Activated CD4-positive, alpha-beta T cell treated with anti-CD3 and anti-CD28 coated beads for 48 hours (primary cell): ENCODE data around the gene RBM34.
"Not testable (repeated sequence)": the region's sequence is repeated elsewhere in the genome, so short reads cannot be mapped to it uniquely, and the experiment has no call there.

Source experiments
- DNase-seq: peaks from one replicate; pipeline ENCODE4 v3.0.0-alpha.2; 2020

RBM34 gene

DNA sequence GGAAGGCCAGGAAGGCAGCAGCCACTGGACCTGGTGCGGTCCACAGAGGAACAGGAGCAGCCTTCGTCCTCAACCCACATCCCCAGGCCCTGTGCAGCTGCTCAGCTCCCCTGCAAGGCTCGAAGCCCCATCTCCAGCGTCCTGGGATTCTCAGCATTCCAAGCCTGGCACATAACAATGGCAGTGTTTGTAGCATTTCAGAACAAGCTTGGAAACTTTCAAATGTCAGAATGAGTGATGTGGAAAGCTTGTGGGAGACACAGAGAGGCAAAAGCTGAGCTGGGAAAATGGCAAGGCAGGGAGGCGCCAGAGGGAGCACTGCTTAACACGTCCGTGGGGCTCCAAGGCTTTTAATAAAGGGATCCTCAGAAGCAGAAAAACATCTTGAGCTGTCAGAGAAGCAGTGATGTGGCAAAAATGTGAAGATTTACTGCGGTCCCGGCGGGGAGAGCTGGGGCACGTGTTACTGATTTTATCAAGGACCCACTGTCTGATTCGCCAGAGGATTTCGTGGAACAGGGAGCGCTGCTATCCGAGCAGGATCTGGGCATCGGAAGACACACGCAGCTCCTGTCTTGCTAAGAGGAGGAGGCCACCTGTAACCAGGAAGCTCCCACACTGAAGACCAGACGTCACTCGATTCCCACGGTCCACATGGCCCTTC lies 70.5 kb downstream of the RBM34 start:
- no peak for DNase-seq

- DNase-seq, result no peak
These were observed 72.1 kb downstream of the RBM34 start for GRCh38 chr1:235088907-235089306.

- DNase-seq, result no peak
These were observed 72.6 kb downstream of the RBM34 start for GRCh38 chr1:235088430-235088829.

DNA sequence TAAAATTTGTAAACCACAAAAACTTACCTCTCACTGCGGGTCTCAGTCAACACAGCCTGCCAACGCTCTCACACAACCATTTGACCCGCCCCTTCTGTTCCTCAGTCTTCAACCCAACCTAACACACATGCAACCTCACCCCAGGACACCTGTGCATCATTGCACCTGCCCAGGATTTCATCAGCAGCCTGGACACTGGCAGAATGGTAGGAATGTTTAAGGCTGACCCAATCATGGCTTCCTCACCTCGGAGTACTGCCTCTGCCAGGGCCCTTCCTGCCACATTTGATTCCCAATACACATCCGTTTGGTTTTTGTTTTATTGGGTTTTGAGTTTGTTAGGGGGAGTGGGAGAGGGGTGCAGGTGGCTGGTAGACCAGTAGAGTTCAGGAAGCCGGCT lies 73.1 kb downstream of the RBM34 start:
- DNase-seq, result no peak

- not testable (repeated sequence) for DNase-seq
These were observed 75.5 kb downstream of the RBM34 start for GRCh38 chr1:235085411-235086117.
